ENCODE measurements around the gene SWI5.
"Not testable (repeated sequence)": the region's sequence is repeated elsewhere in the genome, so short reads cannot be mapped to it uniquely, and the experiment has no call there.

The SWI5 gene

GRCh38 chr9:128279088-128280073, 3.3 kb downstream of the SWI5 start:
- DNase-seq (ENCODE audit: low read depth in 2 of 2): not testable (repeated sequence)

GRCh38 chr9:128280084-128280622, 4.1 kb downstream of the SWI5 start:
- no peak for DNase-seq (ENCODE audit: low read depth in 2 of 2)

- no peak for DNase-seq (ENCODE audit: low read depth in 2 of 2)
Observed at GRCh38 chr9:128282500-128282899, 6.4 kb downstream of the SWI5 start.

GRCh38 chr9:128285033-128285784, 9.1 kb downstream of the SWI5 start:
- DNase-seq (ENCODE audit: low read depth in 2 of 2): no peak

- DNase-seq (ENCODE audit: low read depth in 2 of 2): no peak
Observed at GRCh38 chr9:128286440-128286839, 10.4 kb downstream of the SWI5 start.

GRCh38 chr9:128288273-128289004, 12.4 kb downstream of the SWI5 start:
- no peak for DNase-seq (ENCODE audit: low read depth in 2 of 2)

- DNase-seq (ENCODE audit: low read depth in 2 of 2): no peak
Observed at GRCh38 chr9:128292009-128292408, 15.9 kb downstream of the SWI5 start.

GRCh38 chr9:128293091-128293490, 17.0 kb downstream of the SWI5 start:
- no peak for DNase-seq (ENCODE audit: low read depth in 2 of 2)

GRCh38 chr9:128294142-128294541, 18.1 kb downstream of the SWI5 start:
- DNase-seq (ENCODE audit: low read depth in 2 of 2): no peak

GRCh38 chr9:128296340-128297220, 20.5 kb downstream of the SWI5 start:
- DNase-seq (ENCODE audit: low read depth in 2 of 2): no peak

- DNase-seq (ENCODE audit: low read depth in 2 of 2): no peak
Observed at GRCh38 chr9:128297221-128297773, 21.2 kb downstream of the SWI5 start.

- no peak for DNase-seq (ENCODE audit: low read depth in 2 of 2)
Observed at GRCh38 chr9:128298535-128299482, 22.7 kb downstream of the SWI5 start.

- DNase-seq (ENCODE audit: low read depth in 2 of 2): no peak
Observed at GRCh38 chr9:128304136-128304970, 28.3 kb downstream of the SWI5 start.

GRCh38 chr9:128304971-128305288, 28.9 kb downstream of the SWI5 start:
- no peak for DNase-seq (ENCODE audit: low read depth in 2 of 2)

- DNase-seq (ENCODE audit: low read depth in 2 of 2): no peak
Observed at GRCh38 chr9:128309551-128309950, 33.5 kb downstream of the SWI5 start.

- no peak for DNase-seq (ENCODE audit: low read depth in 2 of 2)
Observed at GRCh38 chr9:128310461-128310860, 34.4 kb downstream of the SWI5 start.

- no peak for DNase-seq (ENCODE audit: low read depth in 2 of 2)
Observed at GRCh38 chr9:128314697-128315096, 38.6 kb downstream of the SWI5 start.

- no peak for DNase-seq (ENCODE audit: low read depth in 2 of 2)
Observed at GRCh38 chr9:128316421-128316820, 40.3 kb downstream of the SWI5 start.

- no peak for DNase-seq (ENCODE audit: low read depth in 2 of 2)
Observed at GRCh38 chr9:128317629-128318028, 41.6 kb downstream of the SWI5 start.

All from stimulated activated CD8-positive, alpha-beta memory T cell treated with anti-CD3 and anti-CD28 coated beads, Interleukin-7, amount 100 ng/mL, for 1 hour (primary cell).